ENCODE data around the gene KMT2C.

KMT2C gene

DNA sequence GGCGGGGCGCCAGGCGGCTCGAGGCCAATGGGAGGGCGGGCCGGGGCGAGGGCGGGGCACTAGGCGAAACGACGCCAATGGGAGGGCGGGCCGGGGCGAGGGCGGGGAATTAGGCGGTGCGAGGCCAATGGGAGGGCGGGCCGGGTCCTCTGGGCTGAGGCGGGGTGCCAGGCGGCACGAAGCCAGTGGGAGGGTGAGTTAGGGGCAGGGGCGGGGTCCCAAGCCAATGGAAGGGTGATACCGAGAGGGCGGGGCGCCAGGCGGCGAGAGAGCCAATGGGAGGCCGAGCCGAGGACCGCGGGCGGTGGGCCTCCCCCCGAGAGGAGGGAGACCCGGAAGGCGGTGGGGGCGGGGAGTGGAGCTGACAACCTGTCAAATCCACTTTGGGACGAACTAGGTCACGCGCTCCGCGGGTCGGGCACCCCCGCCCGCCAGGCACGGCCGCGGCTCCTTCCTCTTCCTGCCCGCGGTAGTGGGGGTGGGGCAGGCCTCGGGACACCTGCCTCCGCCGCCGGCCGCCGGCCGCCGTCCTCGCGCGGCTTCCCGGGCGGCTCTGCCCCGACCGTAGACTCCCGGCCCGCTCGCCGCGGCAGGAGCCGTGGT is 28.0 kb upstream of the KMT2C start (continued):
- TF ChIP-seq, protein P1, sequence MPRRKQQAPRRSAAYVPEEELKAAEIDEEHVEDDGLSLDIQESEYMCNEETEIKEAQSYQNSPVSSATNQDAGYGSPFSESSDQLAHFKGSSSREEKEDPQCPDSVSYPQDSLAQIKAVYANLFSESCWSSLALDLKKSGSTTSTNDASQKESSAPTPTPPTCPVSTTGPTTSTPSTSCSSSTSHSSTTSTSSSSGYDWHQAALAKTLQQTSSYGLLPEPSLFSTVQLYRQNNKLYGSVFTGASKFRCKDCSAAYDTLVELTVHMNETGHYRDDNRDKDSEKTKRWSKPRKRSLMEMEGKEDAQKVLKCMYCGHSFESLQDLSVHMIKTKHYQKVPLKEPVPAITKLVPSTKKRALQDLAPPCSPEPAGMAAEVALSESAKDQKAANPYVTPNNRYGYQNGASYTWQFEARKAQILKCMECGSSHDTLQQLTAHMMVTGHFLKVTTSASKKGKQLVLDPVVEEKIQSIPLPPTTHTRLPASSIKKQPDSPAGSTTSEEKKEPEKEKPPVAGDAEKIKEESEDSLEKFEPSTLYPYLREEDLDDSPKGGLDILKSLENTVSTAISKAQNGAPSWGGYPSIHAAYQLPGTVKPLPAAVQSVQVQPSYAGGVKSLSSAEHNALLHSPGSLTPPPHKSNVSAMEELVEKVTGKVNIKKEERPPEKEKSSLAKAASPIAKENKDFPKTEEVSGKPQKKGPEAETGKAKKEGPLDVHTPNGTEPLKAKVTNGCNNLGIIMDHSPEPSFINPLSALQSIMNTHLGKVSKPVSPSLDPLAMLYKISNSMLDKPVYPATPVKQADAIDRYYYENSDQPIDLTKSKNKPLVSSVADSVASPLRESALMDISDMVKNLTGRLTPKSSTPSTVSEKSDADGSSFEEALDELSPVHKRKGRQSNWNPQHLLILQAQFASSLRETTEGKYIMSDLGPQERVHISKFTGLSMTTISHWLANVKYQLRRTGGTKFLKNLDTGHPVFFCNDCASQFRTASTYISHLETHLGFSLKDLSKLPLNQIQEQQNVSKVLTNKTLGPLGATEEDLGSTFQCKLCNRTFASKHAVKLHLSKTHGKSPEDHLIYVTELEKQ (tag by site-specific recombination; IDR thresholded peaks at IDR 0.05; ENCODE audit: borderline replicate concordance): peak; percentile 87; the same call in 1 of the 2 replicates
- TF ChIP-seq ZNF707 (tag by site-specific recombination; IDR thresholded peaks at IDR 0.05) (no peak), ZNF596 (tag by site-specific recombination; IDR thresholded peaks at IDR 0.05) (0 out of 2 replicates have a peak, but pooled peaks have one; percentile 39), ZNF16 (tag by site-specific recombination; IDR thresholded peaks at IDR 0.05; ENCODE audit: low read depth) (no peak), SP3 (tag by site-specific recombination; IDR thresholded peaks at IDR 0.05) (peak; percentile 96), ZNF664 (tag by site-specific recombination; IDR thresholded peaks at IDR 0.05) (no peak), ZNF843 (tag by site-specific recombination; IDR thresholded peaks at IDR 0.05) (0 out of 2 replicates have a peak, but pooled peaks have one; percentile 22), ZBTB7A (tag by site-specific recombination; IDR thresholded peaks at IDR 0.05; ENCODE audit: low read depth) (peak; percentile 91), IKZF3 (tag by site-specific recombination; IDR thresholded peaks at IDR 0.05) (peak; percentile 60; the same call in 1 of the 2 replicates), ZNF311 (tag by site-specific recombination; IDR thresholded peaks at IDR 0.05; ENCODE audit: borderline replicate concordance) (no peak), ZNF112 (tag by site-specific recombination; IDR thresholded peaks at IDR 0.05) (no peak), BCL11A (tag by site-specific recombination; IDR thresholded peaks at IDR 0.05; ENCODE audit: low read depth) (no peak), MYNN (tag by site-specific recombination; IDR thresholded peaks at IDR 0.05; ENCODE audit: borderline replicate concordance) (no peak)
- TF ChIP-seq, protein P2, sequence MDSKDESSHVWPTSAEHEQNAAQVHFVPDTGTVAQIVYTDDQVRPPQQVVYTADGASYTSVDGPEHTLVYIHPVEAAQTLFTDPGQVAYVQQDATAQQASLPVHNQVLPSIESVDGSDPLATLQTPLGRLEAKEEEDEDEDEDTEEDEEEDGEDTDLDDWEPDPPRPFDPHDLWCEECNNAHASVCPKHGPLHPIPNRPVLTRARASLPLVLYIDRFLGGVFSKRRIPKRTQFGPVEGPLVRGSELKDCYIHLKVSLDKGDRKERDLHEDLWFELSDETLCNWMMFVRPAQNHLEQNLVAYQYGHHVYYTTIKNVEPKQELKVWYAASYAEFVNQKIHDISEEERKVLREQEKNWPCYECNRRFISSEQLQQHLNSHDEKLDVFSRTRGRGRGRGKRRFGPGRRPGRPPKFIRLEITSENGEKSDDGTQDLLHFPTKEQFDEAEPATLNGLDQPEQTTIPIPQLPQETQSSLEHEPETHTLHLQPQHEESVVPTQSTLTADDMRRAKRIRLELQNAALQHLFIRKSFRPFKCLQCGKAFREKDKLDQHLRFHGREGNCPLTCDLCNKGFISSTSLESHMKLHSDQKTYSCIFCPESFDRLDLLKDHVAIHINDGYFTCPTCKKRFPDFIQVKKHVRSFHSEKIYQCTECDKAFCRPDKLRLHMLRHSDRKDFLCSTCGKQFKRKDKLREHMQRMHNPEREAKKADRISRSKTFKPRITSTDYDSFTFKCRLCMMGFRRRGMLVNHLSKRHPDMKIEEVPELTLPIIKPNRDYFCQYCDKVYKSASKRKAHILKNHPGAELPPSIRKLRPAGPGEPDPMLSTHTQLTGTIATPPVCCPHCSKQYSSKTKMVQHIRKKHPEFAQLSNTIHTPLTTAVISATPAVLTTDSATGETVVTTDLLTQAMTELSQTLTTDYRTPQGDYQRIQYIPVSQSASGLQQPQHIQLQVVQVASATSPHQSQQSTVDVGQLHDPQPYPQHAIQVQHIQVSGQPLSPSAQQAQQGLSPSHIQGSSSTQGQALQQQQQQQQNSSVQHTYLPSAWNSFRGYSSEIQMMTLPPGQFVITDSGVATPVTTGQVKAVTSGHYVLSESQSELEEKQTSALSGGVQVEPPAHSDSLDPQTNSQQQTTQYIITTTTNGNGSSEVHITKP (tag by site-specific recombination; IDR thresholded peaks at IDR 0.05): peak; percentile 82

DNA sequence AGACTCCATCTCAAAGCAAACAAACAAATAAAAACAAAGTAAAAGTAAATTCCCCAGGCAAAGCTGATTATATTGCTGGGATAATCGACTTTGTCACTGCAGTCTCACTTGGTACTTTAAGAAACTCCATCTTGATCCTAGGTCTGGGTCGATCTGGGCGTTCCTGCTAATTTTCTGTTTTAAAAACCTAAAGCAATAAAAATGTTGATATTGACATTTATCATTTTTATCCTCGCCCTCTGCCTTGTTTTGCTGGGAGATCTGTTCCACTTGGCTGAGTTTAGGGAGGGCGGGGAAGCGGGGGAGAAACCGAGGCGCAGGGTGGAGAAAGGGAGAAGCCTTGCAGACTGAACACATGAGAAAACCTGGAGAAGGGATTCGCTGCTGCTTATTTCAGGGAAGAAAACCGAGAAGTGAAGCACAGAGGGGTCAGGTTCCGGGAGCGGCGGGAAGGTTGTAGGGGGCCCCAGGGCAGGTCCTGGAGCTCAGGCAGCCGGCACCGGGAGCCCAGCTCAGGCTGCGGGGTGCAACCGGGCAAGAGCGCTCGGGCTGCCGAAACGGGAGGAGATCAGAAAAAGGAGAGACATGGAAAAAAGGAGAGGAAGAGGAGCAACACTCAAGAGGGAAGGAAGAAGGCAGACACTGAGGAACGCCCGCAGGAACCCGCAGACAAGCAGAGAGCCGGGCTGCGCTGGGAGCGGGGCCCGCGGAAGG is 27.3 kb upstream of the KMT2C start:
- CTCF ChIA-PET: interaction anchor here (0.6 kb wide), 1 partner anchor 140 kb away, joined by 4 read pairs; no protein-coding TSS in a partner anchor
- Histone ChIP-seq H3K36me3 (ENCODE audit: control insufficient read depth in 2 of 2, insufficient read depth in 1 of 2, low read length in 2 of 2) (no peaks in the 10 kb centered on the region), H3K9me3 (ENCODE audit: control insufficient read depth, insufficient read depth, low read depth, low read length) (no peaks in the 10 kb centered on the region), H3K4me3 (ENCODE audit: low read depth, low read length) (peak overlapping the region; percentile 74), H3K4me1 (ENCODE audit: control insufficient read depth, insufficient read depth, low read length) (peaks cover 4% of the 10 kb centered on the region; the same call in 1 of the 2 replicates), H3K27ac (ENCODE audit: extremely low read depth, low read depth, low read length) (peak overlapping the region; percentile 94)
- POLR2A ChIA-PET: interaction anchor here (0.6 to 0.9 kb wide), 2 partner anchors 29 to 39 kb away, joined by 3 to 4 read pairs; no protein-coding TSS in a partner anchor
- TF ChIP-seq, protein P3, sequence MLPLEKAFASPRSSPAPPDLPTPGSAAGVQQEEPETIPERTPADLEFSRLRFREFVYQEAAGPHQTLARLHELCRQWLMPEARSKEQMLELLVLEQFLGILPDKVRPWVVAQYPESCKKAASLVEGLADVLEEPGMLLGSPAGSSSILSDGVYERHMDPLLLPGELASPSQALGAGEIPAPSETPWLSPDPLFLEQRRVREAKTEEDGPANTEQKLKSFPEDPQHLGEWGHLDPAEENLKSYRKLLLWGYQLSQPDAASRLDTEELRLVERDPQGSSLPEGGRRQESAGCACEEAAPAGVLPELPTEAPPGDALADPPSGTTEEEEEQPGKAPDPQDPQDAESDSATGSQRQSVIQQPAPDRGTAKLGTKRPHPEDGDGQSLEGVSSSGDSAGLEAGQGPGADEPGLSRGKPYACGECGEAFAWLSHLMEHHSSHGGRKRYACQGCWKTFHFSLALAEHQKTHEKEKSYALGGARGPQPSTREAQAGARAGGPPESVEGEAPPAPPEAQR (tag by site-specific recombination; IDR thresholded peaks at IDR 0.05): no peak
- TF ChIP-seq, protein P4, sequence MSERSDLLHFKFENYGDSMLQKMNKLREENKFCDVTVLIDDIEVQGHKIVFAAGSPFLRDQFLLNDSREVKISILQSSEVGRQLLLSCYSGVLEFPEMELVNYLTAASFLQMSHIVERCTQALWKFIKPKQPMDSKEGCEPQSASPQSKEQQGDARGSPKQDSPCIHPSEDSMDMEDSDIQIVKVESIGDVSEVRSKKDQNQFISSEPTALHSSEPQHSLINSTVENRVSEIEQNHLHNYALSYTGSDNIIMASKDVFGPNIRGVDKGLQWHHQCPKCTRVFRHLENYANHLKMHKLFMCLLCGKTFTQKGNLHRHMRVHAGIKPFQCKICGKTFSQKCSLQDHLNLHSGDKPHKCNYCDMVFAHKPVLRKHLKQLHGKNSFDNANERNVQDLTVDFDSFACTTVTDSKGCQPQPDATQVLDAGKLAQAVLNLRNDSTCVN (tag by site-specific recombination; optimal IDR thresholded peaks at IDR 0.05): peak; percentile 76
- TF ChIP-seq MEIS1 (CRISPR knock-in tag; IDR thresholded peaks at IDR 0.05; ENCODE audit: borderline replicate concordance) (no peak), ZNF140 (tag by site-specific recombination; IDR thresholded peaks at IDR 0.05) (no peak), ZNF157 (tag by site-specific recombination; IDR thresholded peaks at IDR 0.05) (no peak), ZNF266 (tag by site-specific recombination; IDR thresholded peaks at IDR 0.05; ENCODE audit: low read depth) (no peak)
- TF ChIP-seq, protein P5, sequence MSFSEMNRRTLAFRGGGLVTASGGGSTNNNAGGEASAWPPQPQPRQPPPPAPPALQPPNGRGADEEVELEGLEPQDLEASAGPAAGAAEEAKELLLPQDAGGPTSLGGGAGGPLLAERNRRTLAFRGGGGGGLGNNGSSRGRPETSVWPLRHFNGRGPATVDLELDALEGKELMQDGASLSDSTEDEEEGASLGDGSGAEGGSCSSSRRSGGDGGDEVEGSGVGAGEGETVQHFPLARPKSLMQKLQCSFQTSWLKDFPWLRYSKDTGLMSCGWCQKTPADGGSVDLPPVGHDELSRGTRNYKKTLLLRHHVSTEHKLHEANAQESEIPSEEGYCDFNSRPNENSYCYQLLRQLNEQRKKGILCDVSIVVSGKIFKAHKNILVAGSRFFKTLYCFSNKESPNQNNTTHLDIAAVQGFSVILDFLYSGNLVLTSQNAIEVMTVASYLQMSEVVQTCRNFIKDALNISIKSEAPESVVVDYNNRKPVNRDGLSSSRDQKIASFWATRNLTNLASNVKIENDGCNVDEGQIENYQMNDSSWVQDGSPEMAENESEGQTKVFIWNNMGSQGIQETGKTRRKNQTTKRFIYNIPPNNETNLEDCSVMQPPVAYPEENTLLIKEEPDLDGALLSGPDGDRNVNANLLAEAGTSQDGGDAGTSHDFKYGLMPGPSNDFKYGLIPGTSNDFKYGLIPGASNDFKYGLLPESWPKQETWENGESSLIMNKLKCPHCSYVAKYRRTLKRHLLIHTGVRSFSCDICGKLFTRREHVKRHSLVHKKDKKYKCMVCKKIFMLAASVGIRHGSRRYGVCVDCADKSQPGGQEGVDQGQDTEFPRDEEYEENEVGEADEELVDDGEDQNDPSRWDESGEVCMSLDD (tag by site-specific recombination; IDR thresholded peaks at IDR 0.05): peak; percentile 80; the same call in 1 of the 2 replicates
